ENCODE results near the gene PFKFB2. TPM values are rescaled to one million over a fixed set of nuclear protein-coding genes. Genes with fewer than 3 reads are reported as not detected.

The PFKFB2 gene
- total and polyA plus RNA-seq, 2 of the 8 experiments (the other 6 are each of a cell fraction or from before 2014, with no cell fraction given) = 6.7 to 19.1 TPM

GRCh38 chr1:207009182-207009850 is 43.8 kb upstream of the PFKFB2 start:
- no peak overlapping the region for H2BK120ac ChIP-seq (replicated peaks; ENCODE audit: low read depth, low read length)
- H3K23me2 ChIP-seq (ENCODE audit: low read depth, low read length) = no peaks in the 10 kb centered on the region
- no peak overlapping the region for H3K23ac ChIP-seq (ENCODE audit: insufficient read length)
- no peaks in the 10 kb centered on the region for H3K4me1 ChIP-seq (replicated peaks in 1 of 4; ENCODE audit: control insufficient read depth in 3 of 4, insufficient read depth in 4 of 4, low read length in 3 of 4)
- H4K20me1 ChIP-seq (replicated peaks in 1 of 2; ENCODE audit: control insufficient read depth in 1 of 2, insufficient read depth in 2 of 2, low read length in 2 of 2) = no peaks in the 10 kb centered on the region
- no peak overlapping the region for H3K4ac ChIP-seq (replicated peaks; ENCODE audit: insufficient read length, low read depth, low read length)
- no peak overlapping the region for H2AFZ ChIP-seq (ENCODE audit: low read length)
- H3K27ac ChIP-seq (ENCODE audit: low read depth, low read length) = no peak overlapping the region
- no peak overlapping the region for H4K5ac ChIP-seq (ENCODE audit: insufficient read length, low read depth, low read length)
- no peak overlapping the region for H4K8ac ChIP-seq (ENCODE audit: extremely low read depth, insufficient read depth, low read length)
- ChIA-PET POLR2A (ENCODE audit: partially characterized antibody) (interaction anchor here (1.5 kb wide), 1 partner anchor 69 kb away, joined by 3 read pairs; no protein-coding TSS in a partner anchor), CTCF (ENCODE audit: partially characterized antibody) (interaction anchor here (1.5 to 9.9 kb wide), 3 partner anchors 13 to 28 kb away, joined by 4 to 122 read pairs (median 5); no protein-coding TSS in a partner anchor)
- no peak overlapping the region for H2BK5ac ChIP-seq (ENCODE audit: low read depth, low read length)
- no peaks in the 10 kb centered on the region for H3K79me1 ChIP-seq (ENCODE audit: low read depth, low read length)
- H3K9me3 ChIP-seq (ENCODE audit: insufficient read depth in 2 of 2, low read depth in 1 of 2, low read length in 1 of 2) = no peaks in the 10 kb centered on the region
- H3K56ac ChIP-seq (replicated peaks; ENCODE audit: insufficient read length, low read depth, low read length) = no peak overlapping the region
- no peak overlapping the region for H3K4me2 ChIP-seq (ENCODE audit: insufficient read depth in 1 of 2, low read depth in 2 of 2, low read length in 2 of 2)
- 93% methylated on average over 10 of the region's 10 CpGs; no CpG with 5 or more reads in 1 of the 2 experiments for WGBS, 2 experiments (ENCODE audit: extremely low coverage in 1 of 2, insufficient coverage in 1 of 2, insufficient read length in 1 of 2, insufficient replicate concordance in 2 of 2, low coverage in 1 of 2, low lambda C conversion rate in 2 of 2, missing lambda C conversion rate in 1 of 2)
- no peak overlapping the region for H3K4me3 ChIP-seq (ENCODE audit: extremely low read depth in 1 of 4, insufficient read depth in 2 of 4, low read depth in 3 of 4, low read length in 4 of 4)
- no peaks in the 10 kb centered on the region for H3K27me3 ChIP-seq (replicated peaks in 1 of 4; ENCODE audit: control insufficient read depth in 3 of 4, extremely low read depth in 1 of 4, insufficient read depth in 3 of 4, low read length in 3 of 4)
- no peaks in the 10 kb centered on the region for H3K36me3 ChIP-seq (ENCODE audit: control insufficient read depth in 2 of 4, insufficient read depth in 4 of 4, low read length in 3 of 4)
- no peak overlapping the region for H2BK15ac ChIP-seq (ENCODE audit: low read length)
- no peak for DNase-seq (ENCODE audit: low read depth in 1 of 2, low spot score in 2 of 2)
- H3K14ac ChIP-seq (ENCODE audit: insufficient read length) = no peak overlapping the region
- FAIRE-seq = no peak
- H4K91ac ChIP-seq (replicated peaks; ENCODE audit: insufficient read length, low read length) = no peak overlapping the region
- no peak overlapping the region for H2BK20ac ChIP-seq (ENCODE audit: low read length)
- no peak overlapping the region for H2AK5ac ChIP-seq (ENCODE audit: low read depth, low read length)
- no peaks in the 10 kb centered on the region for H3K79me2 ChIP-seq (ENCODE audit: control insufficient read depth in 1 of 2, insufficient read depth in 2 of 2, low read length in 2 of 2)
- H2BK12ac ChIP-seq (ENCODE audit: low read depth, low read length) = no peak overlapping the region
- H3K9ac ChIP-seq (replicated peaks in 1 of 4; ENCODE audit: extremely low read depth in 1 of 4, low read depth in 3 of 4, low read length in 3 of 4) = no peak overlapping the region
- H3K18ac ChIP-seq (ENCODE audit: extremely low read depth, low read length) = no peak overlapping the region
- no peak for TF ChIP-seq ATF2 (IDR thresholded peaks at IDR 0.05; ENCODE audit: low read length)
- no peak for TF ChIP-seq TAF7 (optimal IDR thresholded peaks at IDR 0.05; ENCODE audit: borderline replicate concordance, low read depth, low read length)
- TF ChIP-seq NANOG (IDR thresholded peaks at IDR 0.05; ENCODE audit: insufficient read depth, low read depth, low read length, poor library complexity, severe bottlenecking) = no peak
- no peak for TF ChIP-seq POLR2AphosphoS5 (IDR thresholded peaks at IDR 0.05; ENCODE audit: low read depth, low read length)
- no peak for TF ChIP-seq GTF2F1 (IDR thresholded peaks at IDR 0.05; ENCODE audit: borderline replicate concordance, low read depth, low read length)
- TF ChIP-seq BRCA1 (IDR thresholded peaks at IDR 0.05; ENCODE audit: low read depth, low read length) = no peak
- TF ChIP-seq E2F6 (IDR thresholded peaks at IDR 0.05) = no peak

Data from H1 (cell line).